ENCODE measurements around the gene C3orf38. TPM values are rescaled to one million over a fixed set of nuclear protein-coding genes. Genes with fewer than 3 reads are reported as not detected.

C3orf38 gene
- total RNA-seq, 2 experiments from 2014 or later = 25.1 to 25.8 TPM

- H3K9me3 Mint-ChIP-seq = no peaks in the 10 kb centered on the region
- no peak for DNase-seq
- ChIA-PET POLR2A (interaction anchor here (1.1 to 2.4 kb wide), 3 partner anchors 16 to 76 kb away, joined by 3 to 10 read pairs (median 6); partner anchors contain the start of gene C3orf38), CTCF (interaction anchor here (0.9 to 1.4 kb wide), 2 partner anchors 15 to 17 kb away, joined by 3 read pairs; no protein-coding TSS in a partner anchor)
- H3K4me1 Mint-ChIP-seq (ENCODE audit: low read depth) = peaks cover 15% of the 10 kb centered on the region
- H3K36me3 Mint-ChIP-seq = peaks cover 12% of the 10 kb centered on the region
- no peak overlapping the region for H3K4me3 Mint-ChIP-seq
- H3K27ac Mint-ChIP-seq = peak overlapping the region; percentile 2
- intact Hi-C loops (cut with micrococcal nuclease) = loop anchor here (2.0 kb wide), 2 partner anchors 17 to 19 kb away; no protein-coding TSS in a partner anchor
- H3K27me3 Mint-ChIP-seq = no peaks in the 10 kb centered on the region
Measured at GRCh38 chr3:88133711-88134263, 16.0 kb upstream of the C3orf38 start.

GRCh38 chr3:88137836-88138235 is 11.9 kb upstream of the C3orf38 start:
- no peaks in the 10 kb centered on the region for H3K9me3 Mint-ChIP-seq
- CTCF ChIA-PET = interaction anchor here (3.1 kb wide), 1 partner anchor 24 kb away, joined by 10 read pairs; no protein-coding TSS in a partner anchor
- no peak overlapping the region for H3K27ac Mint-ChIP-seq
- no peak for DNase-seq
- POLR2A ChIA-PET = no interaction called here
- H3K4me1 Mint-ChIP-seq (ENCODE audit: low read depth) = peaks cover 21% of the 10 kb centered on the region
- peaks cover 25% of the 10 kb centered on the region for H3K36me3 Mint-ChIP-seq
- no peak overlapping the region for H3K4me3 Mint-ChIP-seq
- no peaks in the 10 kb centered on the region for H3K27me3 Mint-ChIP-seq
- intact Hi-C loops (cut with micrococcal nuclease) = no loop called here

- intact Hi-C loops (cut with micrococcal nuclease) = no loop called here
- DNase-seq = no peak
- no peaks in the 10 kb centered on the region for H3K27me3 Mint-ChIP-seq
- H3K27ac Mint-ChIP-seq = no peak overlapping the region
- no peaks in the 10 kb centered on the region for H3K9me3 Mint-ChIP-seq
- H3K4me3 Mint-ChIP-seq = no peak overlapping the region
- CTCF ChIA-PET = no interaction called here
- POLR2A ChIA-PET = no interaction called here
- peaks cover 8% of the 10 kb centered on the region for H3K4me1 Mint-ChIP-seq (ENCODE audit: low read depth)
- peaks cover 20% of the 10 kb centered on the region for H3K36me3 Mint-ChIP-seq
Measured at GRCh38 chr3:88141458-88142083, 8.2 kb upstream of the C3orf38 start.

- ChIA-PET POLR2A (no interaction called here), CTCF (interaction anchor here (0.6 kb wide), 1 partner anchor 141 kb away, joined by 3 read pairs; no protein-coding TSS in a partner anchor)
- Mint-ChIP-seq H3K4me3 (no peak overlapping the region), H3K4me1 (ENCODE audit: low read depth) (peaks cover 9% of the 10 kb centered on the region), H3K27me3 (no peaks in the 10 kb centered on the region), H3K9me3 (no peaks in the 10 kb centered on the region), H3K36me3 (peaks cover 18% of the 10 kb centered on the region), H3K27ac (no peak overlapping the region)
- intact Hi-C loops (cut with micrococcal nuclease) = no loop called here
- DNase-seq = no peak
Measured at GRCh38 chr3:88142094-88142624, 7.6 kb upstream of the C3orf38 start.

- H3K9me3 Mint-ChIP-seq = no peaks in the 10 kb centered on the region
- H3K36me3 Mint-ChIP-seq = peaks cover 6% of the 10 kb centered on the region
- no peak for DNase-seq
- intact Hi-C loops (cut with micrococcal nuclease) = no loop called here
- no peaks in the 10 kb centered on the region for H3K27me3 Mint-ChIP-seq
- no peak overlapping the region for H3K4me3 Mint-ChIP-seq
- ChIA-PET CTCF (interaction anchor here (2.3 kb wide), 1 partner anchor 34 kb away, joined by 7 read pairs; no protein-coding TSS in a partner anchor), POLR2A (no interaction called here)
- H3K27ac Mint-ChIP-seq = no peak overlapping the region
- peaks cover 27% of the 10 kb centered on the region for H3K4me1 Mint-ChIP-seq (ENCODE audit: low read depth)
Measured at GRCh38 chr3:88147261-88147660, 2.5 kb upstream of the C3orf38 start.

GRCh38 chr3:88148651-88149050 is 1.1 kb upstream of the C3orf38 start:
- H3K4me1 Mint-ChIP-seq (ENCODE audit: low read depth) = peaks cover 30% of the 10 kb centered on the region
- H3K27ac Mint-ChIP-seq = peak overlapping the region; percentile 98
- H3K27me3 Mint-ChIP-seq = no peaks in the 10 kb centered on the region
- ChIA-PET CTCF (interaction anchor here (0.5 to 4.5 kb wide), 4 partner anchors 14 to 1882 kb away, joined by 3 to 19 read pairs (median 3); no protein-coding TSS in a partner anchor), POLR2A (interaction anchor here (0.6 to 4.1 kb wide), 5 partner anchors 25 to 90 kb away, joined by 3 to 35 read pairs (median 3); partner anchors contain the start of genes CGGBP1 and ZNF654)
- intact Hi-C loops (cut with micrococcal nuclease) = loop anchor here (1.0 kb wide), 2 partner anchors 33 to 89 kb away; partner anchors contain the start of genes CGGBP1 and ZNF654
- no peak for DNase-seq
- H3K4me3 Mint-ChIP-seq = peak overlapping the region; percentile 96
- no peaks in the 10 kb centered on the region for H3K9me3 Mint-ChIP-seq
- H3K36me3 Mint-ChIP-seq = peaks cover 10% of the 10 kb centered on the region

GRCh38 chr3:88149101-88149508 is 654 bp upstream of the C3orf38 start:
- Mint-ChIP-seq H3K4me3 (peak overlapping the region; percentile 96), H3K4me1 (ENCODE audit: low read depth) (peaks cover 30% of the 10 kb centered on the region), H3K9me3 (no peaks in the 10 kb centered on the region), H3K27me3 (no peaks in the 10 kb centered on the region), H3K27ac (peak overlapping the region; percentile 98), H3K36me3 (peaks cover 10% of the 10 kb centered on the region)
- intact Hi-C loops (cut with micrococcal nuclease) = loop anchor here (1.0 kb wide), 2 partner anchors 34 to 90 kb away; partner anchors contain the start of genes CGGBP1 and ZNF654
- DNase-seq = peak; percentile 58
- CTCF ChIA-PET = interaction anchor here (0.7 to 4.5 kb wide), 3 partner anchors 15 to 1882 kb away, joined by 3 to 19 read pairs (median 3); no protein-coding TSS in a partner anchor
- POLR2A ChIA-PET = interaction anchor here (0.8 to 4.1 kb wide), 8 partner anchors 15 to 922 kb away, joined by 3 to 35 read pairs (median 3); partner anchors contain the start of genes CGGBP1, CHMP2B and ZNF654

GRCh38 chr3:88150371-88150770 is 612 bp downstream of the C3orf38 start:
- Mint-ChIP-seq H3K36me3 (peaks cover 16% of the 10 kb centered on the region), H3K4me1 (ENCODE audit: low read depth) (peaks cover 30% of the 10 kb centered on the region), H3K4me3 (peak overlapping the region; percentile 96), H3K27me3 (no peaks in the 10 kb centered on the region), H3K9me3 (no peaks in the 10 kb centered on the region), H3K27ac (peak overlapping the region; percentile 99)
- peak; percentile 43 for DNase-seq
- intact Hi-C loops (cut with micrococcal nuclease) = loop anchor here (2.0 kb wide), 1 partner anchor 18 kb away; no protein-coding TSS in a partner anchor
- CTCF ChIA-PET = interaction anchor here (1.0 to 4.5 kb wide), 3 partner anchors 16 to 92 kb away, joined by 3 to 19 read pairs (median 3); partner anchors contain the start of gene CGGBP1
- POLR2A ChIA-PET = interaction anchor here (1.0 to 4.1 kb wide), 5 partner anchors 17 to 923 kb away, joined by 3 to 35 read pairs (median 3); partner anchors contain the start of genes CGGBP1, CHMP2B and ZNF654

GRCh38 chr3:88150806-88151205 is 1.0 kb downstream of the C3orf38 start:
- CTCF ChIA-PET = interaction anchor here (1.0 to 4.5 kb wide), 4 partner anchors 17 to 92 kb away, joined by 3 to 19 read pairs (median 4); partner anchors contain the start of gene CGGBP1
- DNase-seq = no peak

GRCh38 chr3:88151358-88151757 is 1.6 kb downstream of the C3orf38 start:
- DNase-seq = no peak
- ChIA-PET CTCF (interaction anchor here (1.0 to 4.5 kb wide), 3 partner anchors 17 to 38 kb away, joined by 3 to 19 read pairs (median 4); no protein-coding TSS in a partner anchor), POLR2A (interaction anchor here (4.1 kb wide), 1 partner anchor 92 kb away, joined by 35 read pairs; the partner anchor contains the start of genes CGGBP1 and ZNF654)
- Mint-ChIP-seq H3K4me1 (ENCODE audit: low read depth) (peaks cover 38% of the 10 kb centered on the region), H3K36me3 (peaks cover 25% of the 10 kb centered on the region), H3K4me3 (peak overlapping the region; percentile 96), H3K9me3 (no peaks in the 10 kb centered on the region), H3K27ac (peak overlapping the region; percentile 99), H3K27me3 (no peaks in the 10 kb centered on the region)
- intact Hi-C loops (cut with micrococcal nuclease) = loop anchor here (1.0 to 2.0 kb wide), 2 partner anchors 19 to 818 kb away; no protein-coding TSS in a partner anchor

More at GRCh38 chr3:88150806-88151205, 1.0 kb downstream of the C3orf38 start:
- no peaks in the 10 kb centered on the region for H3K9me3 Mint-ChIP-seq
- H3K36me3 Mint-ChIP-seq = peaks cover 19% of the 10 kb centered on the region
- H3K4me1 Mint-ChIP-seq (ENCODE audit: low read depth) = peaks cover 33% of the 10 kb centered on the region
- POLR2A ChIA-PET = interaction anchor here (1.0 to 4.1 kb wide), 4 partner anchors 17 to 92 kb away, joined by 3 to 35 read pairs (median 4); partner anchors contain the start of genes CGGBP1 and ZNF654
- peak overlapping the region; percentile 96 for H3K4me3 Mint-ChIP-seq
- no peaks in the 10 kb centered on the region for H3K27me3 Mint-ChIP-seq
- peak overlapping the region; percentile 99 for H3K27ac Mint-ChIP-seq
- intact Hi-C loops (cut with micrococcal nuclease) = loop anchor here (1.0 to 2.0 kb wide), 2 partner anchors 18 to 818 kb away; no protein-coding TSS in a partner anchor

GRCh38 chr3:88152841-88153240 is 3.1 kb downstream of the C3orf38 start:
- Mint-ChIP-seq H3K27me3 (no peaks in the 10 kb centered on the region), H3K9me3 (no peaks in the 10 kb centered on the region), H3K36me3 (peaks cover 34% of the 10 kb centered on the region), H3K27ac (peak overlapping the region; percentile 42), H3K4me1 (ENCODE audit: low read depth) (peaks cover 38% of the 10 kb centered on the region), H3K4me3 (no peak overlapping the region)
- no peak for DNase-seq
- CTCF ChIA-PET = no interaction called here
- POLR2A ChIA-PET = no interaction called here
- intact Hi-C loops (cut with micrococcal nuclease) = no loop called here

All from activated CD4-positive, alpha-beta memory T cell treated with anti-CD3 and anti-CD28 coated beads for 36 hours (primary cell).